Bone marrow (tissue), 2 donors: ENCODE data around the gene RPS6KL1.
"Not testable (repeated sequence)": the region's sequence is repeated elsewhere in the genome, so short reads cannot be mapped to it uniquely, and the experiment has no call there.

ENCODE experiments used
- DNase-seq, 2 donors: peaks; one replicate each; lab custom pipeline; 2025; lab: John Stamatoyannopoulos, UW

RPS6KL1 gene

DNA sequence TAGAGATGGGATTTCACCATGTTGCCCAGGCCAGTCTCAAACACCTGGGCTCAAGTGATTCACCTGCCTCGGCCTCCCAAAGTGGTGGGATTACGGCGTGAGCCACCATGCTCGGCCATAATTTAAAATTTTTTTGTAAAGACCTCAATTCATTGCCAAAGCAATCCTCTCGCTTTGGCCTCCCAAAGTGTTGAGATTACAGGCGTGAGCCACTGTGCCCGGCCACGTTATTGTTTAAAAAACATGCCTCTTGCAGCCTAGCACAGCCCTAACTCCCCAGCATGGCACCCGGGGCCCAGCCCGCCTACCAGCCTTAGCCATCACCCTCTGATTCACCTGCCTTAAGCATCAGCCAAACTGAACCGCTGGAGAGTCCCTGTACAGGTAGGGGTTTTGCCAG, 13.1 kb upstream of the RPS6KL1 start:
- no peak for DNase-seq

GRCh38 chr14:74935360-74935680, 12.3 kb upstream of the RPS6KL1 start:
- DNase-seq = no peak

- DNase-seq = no peak
These were observed 11.7 kb upstream of the RPS6KL1 start for GRCh38 chr14:74934476-74935359.

DNA sequence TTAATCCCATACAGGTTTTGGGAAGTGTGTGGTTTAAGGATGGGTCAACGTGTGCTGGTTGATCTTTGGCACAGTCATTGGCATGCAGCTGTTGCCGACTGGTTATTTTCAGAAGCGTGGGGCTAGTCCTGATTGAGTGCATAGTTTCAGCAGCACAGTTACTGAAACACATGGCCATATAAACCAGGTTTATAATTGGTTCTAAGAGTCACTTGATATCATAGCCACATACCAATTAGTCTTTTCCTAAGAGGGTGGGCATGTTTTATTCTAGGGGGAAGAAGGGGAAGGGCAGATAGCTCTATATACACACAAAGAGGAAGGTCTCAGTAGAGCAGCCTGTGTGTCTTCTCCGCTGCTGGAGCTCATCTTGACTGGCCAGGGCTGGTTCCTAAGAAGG, 11.0 kb upstream of the RPS6KL1 start:
- DNase-seq = peak in 1 of 2 donors; percentile 59

GRCh38 chr14:74932936-74933335, 9.9 kb upstream of the RPS6KL1 start:
- not testable (repeated sequence) for DNase-seq

DNA sequence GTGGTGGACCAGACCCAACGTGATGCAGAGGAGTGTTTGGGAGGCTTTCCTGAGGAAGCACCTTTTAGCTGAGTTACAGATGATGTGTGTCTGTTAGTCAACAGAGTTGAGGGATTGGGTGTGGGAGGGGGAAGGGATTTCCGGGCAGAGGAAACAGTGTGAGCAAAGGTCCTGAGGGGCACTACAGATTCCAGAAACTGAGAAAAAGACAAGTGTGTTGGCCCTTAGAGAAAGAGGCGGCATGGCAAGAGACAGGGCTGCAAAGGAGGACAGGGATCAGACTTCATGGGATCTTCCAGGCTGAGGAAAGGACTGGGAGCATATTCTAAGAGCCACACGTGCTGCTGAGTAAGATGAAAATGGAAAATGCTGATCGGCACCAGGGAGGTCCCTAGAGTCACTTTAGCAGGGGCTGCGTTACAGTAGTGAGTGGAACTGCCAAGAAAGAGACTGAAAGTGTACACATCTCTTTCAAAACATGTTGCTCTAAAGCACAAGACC, 9.4 kb upstream of the RPS6KL1 start:
- DNase-seq = peak in 1 of 2 donors; percentile 95

- DNase-seq = not testable (repeated sequence)
These were observed 8.7 kb upstream of the RPS6KL1 start for GRCh38 chr14:74931744-74932143.

GRCh38 chr14:74929242-74929641, 6.2 kb upstream of the RPS6KL1 start:
- DNase-seq = no peak

- no peak for DNase-seq
These were observed 4.2 kb upstream of the RPS6KL1 start for GRCh38 chr14:74927225-74927624.

- DNase-seq = no peak
These were observed 1.0 kb upstream of the RPS6KL1 start for GRCh38 chr14:74924061-74924460.

- no peak for DNase-seq
These were observed 891 bp downstream of the RPS6KL1 start for GRCh38 chr14:74921987-74922751.

DNA sequence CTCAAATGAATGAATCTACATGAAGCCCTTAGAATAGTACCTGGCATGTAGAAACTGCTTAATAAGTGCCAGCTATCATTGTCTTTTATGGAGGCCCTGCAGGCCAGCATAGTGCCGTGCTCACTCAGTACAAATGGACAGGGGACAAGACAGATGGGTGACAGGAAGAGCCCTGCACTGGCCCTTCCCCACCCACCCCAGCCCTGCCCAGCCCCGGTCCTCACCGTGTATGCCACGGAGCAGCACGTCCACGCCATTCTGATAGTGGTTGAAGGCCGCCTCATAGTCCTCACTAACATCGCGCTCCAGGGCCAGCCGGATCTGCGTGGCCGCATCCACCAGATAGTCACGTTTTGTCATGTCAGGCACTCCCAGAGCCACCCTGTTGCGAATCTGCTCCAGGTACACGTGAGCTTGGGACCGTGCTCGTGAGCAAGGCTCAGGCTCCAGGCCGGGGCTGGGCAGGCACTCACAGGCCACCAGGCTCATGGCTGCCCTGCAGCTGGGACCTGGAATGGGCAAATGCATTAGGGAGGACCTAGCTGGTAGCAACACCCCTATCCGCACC, 1.9 kb downstream of the RPS6KL1 start:
- no peak for DNase-seq

DNA sequence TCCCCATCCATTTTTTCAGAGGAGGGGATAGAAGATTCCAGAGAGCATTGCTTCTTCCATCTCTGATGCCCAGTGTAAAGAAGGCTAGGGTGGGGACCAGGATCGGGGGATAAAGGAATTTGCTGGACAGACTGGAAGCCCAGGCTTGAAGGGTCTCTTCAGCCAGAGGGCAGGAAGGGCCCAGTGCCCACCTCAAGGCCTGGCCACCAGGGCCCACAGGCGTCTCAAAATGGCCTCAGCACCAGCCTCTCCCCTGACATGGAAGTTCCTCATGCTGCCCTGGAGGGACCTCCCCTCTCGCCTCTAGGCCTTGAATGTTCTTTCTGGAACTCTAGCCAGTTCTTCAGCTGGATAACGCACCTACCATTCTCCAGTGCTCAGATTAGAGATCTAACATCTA, 2.8 kb downstream of the RPS6KL1 start:
- no peak for DNase-seq

GRCh38 chr14:74919421-74920165, 3.5 kb downstream of the RPS6KL1 start:
- peak in 1 of 2 donors; percentile 60 for DNase-seq

GRCh38 chr14:74918380-74918779, 4.7 kb downstream of the RPS6KL1 start:
- DNase-seq = no peak

DNA sequence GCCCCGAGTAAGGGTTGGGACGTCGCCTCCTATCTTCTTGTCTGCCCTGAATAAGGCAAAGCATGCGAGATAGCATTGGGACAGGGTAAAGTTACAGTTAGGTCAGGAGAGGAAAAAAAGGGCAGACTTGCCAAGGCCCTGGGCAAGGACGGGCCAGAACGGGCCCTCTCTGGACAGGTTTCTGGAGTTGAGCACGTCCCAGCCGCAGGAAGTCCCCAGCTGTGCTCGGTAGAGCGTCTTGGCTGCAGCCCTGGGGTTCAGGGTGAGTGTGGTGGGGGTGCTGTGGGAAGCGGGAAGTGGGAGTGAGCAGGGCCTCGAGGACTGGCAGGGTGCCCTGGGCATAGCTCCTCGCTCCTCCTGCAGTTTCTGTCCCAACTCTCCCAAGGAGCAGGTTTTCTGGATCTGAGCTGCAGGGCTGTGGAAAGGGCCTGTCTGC, 5.4 kb downstream of the RPS6KL1 start:
- peak in 1 of 2 donors; percentile 22 for DNase-seq

GRCh38 chr14:74917178-74917543, 5.9 kb downstream of the RPS6KL1 start:
- DNase-seq = no peak

GRCh38 chr14:74915826-74916225, 7.2 kb downstream of the RPS6KL1 start:
- DNase-seq = no peak

DNA sequence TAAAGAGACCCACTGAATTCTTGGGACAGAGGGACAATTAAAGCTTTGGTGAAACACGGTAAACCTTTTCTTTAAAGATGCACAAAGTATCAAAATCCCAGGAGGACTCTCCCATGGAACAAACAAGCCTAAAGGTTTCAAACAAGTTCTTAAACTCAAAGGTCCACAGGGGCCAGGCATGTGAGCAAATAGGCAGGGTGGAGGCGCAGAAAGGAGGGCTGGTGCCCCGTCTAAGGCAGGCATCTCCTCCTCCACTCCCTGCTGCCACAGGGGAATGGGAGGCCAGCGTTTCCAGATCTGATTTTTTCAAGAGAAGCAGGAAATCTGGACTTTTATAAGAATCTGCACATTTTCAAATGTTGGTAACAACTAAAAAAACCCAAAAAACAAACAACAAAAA, 7.6 kb downstream of the RPS6KL1 start:
- no peak for DNase-seq

DNA sequence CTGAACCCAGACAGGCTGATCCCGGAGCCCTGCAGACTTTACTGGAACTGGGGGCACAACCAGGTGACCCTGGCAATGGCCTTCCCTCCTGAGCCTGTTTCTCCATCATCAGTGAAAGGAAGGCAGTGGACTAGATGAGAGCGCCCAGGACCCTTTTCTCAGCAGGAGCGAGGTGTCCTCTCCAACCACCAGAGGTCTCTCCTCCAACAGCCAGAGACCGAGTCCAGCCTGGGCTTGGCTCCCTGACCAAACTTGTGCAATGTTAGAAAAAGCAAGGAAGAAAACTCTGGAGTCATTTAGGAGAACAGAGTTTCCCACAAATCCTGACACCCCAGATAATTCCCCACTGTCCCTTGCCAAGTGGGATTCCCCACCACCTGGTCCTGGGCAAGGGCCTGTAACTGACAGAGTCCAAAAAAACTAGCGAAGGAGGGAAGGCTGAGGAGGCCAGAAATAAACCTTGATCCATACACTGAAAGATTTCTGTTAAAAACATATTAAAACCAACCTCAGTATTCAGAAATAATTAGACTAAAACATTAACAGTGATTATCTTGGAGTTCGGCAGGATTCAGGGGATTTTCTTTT, 9.0 kb downstream of the RPS6KL1 start:
- DNase-seq = peak in 1 of 2 donors; percentile 47

DNA sequence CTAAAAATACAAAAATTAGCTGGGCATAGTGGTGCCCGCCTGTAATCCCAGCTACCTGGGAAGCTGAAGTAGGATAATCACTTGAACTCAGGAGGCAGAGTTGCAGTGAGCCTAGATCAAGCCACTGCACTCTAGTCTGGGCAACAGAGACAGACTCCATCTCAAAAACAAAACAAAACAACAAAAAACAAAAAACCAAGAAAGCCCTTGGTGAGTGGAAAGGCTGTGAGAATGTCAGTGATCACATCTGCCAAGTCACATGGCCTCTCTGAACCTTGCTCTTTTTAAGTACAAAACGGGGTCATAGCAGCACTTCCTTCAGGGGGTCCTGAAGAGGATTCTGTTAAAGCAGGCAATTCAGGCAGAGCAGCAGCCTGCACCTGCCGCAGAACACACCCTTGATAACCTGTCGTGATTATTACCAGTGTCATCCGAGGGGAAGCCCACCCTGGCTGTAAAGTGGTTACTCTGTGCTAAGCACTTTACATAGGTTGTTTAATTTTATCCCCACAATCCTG, 9.6 kb downstream of the RPS6KL1 start:
- no peak for DNase-seq
